Stimulated activated CD4-positive, alpha-beta T cell treated with anti-CD3 and anti-CD28 coated beads, TNF-alpha, amount 100 ng/mL, for 1 hour (primary cell): ENCODE results near the gene ABHD6.

Experiments used
- DNase-seq, 3 donors: peaks; one replicate each; pipeline ENCODE4 v3.0.0-alpha.2; 2020; ENCODE audit warnings: low read depth in 3 of 3, low spot score in 1 of 3

ABHD6 gene

DNA sequence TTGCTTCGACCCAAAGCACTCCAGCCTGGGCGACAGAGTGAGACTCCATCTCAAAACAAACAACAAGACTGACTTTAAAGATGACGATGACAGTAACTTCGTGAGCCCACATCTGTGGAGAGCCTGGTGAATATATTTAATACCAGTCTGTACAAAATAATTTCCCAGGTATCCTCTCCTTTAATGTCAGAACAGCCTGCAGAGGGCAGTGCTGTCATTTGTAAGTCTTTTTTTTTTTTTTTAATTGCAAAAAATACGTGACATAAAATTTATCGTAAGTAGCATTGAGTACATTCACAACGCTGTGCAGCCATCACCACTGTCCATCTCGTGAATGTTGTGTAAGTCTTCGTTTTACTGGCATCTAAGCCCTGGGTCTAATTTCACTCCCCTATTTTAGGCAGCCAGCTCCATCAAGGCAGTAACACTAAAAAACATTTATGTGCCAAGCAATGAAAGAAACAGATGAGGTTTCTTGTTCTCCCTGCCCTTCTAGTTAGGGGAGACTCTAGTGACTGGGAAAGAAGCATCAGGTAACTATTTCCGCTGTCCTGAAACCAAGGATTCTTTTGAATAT lies 70.1 kb downstream of the ABHD6 start:
- no peak for DNase-seq

DNA sequence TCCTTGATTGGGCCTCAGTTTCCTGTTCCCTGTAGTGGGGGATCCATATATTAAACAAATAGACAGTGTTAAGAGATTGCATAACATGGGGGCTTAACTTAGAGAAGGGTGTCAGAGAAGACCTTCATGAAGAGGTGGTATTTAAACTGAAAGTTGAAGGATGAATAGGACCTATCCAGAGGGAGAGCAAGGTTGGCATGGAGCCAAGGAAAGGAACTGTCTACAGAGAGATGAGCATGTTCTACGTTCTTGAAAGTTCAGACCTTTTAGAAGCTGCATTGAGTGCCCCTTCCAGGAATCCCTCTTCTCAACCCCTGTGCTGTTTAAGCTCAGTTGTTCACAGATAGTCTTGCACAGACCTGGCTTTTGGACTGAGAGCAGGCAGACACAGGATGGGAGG lies 71.1 kb downstream of the ABHD6 start:
- DNase-seq, result no peak

DNA sequence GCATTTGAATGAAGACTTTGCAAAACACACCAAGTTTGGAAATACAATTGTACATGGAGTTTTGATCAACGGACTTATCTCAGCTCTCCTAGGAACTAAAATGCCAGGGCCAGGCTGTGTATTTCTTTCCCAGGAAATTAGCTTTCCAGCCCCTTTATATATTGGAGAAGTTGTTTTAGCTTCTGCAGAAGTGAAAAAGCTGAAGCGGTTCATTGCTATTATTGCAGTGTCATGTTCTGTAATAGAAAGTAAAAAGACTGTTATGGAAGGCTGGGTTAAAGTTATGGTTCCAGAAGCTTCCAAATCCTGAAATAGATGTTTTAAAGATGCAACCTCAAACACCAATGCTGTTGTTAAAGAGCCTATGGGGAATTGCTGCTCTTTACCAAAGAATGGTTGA lies 80.2 kb downstream of the ABHD6 start:
- no peak for DNase-seq

DNA sequence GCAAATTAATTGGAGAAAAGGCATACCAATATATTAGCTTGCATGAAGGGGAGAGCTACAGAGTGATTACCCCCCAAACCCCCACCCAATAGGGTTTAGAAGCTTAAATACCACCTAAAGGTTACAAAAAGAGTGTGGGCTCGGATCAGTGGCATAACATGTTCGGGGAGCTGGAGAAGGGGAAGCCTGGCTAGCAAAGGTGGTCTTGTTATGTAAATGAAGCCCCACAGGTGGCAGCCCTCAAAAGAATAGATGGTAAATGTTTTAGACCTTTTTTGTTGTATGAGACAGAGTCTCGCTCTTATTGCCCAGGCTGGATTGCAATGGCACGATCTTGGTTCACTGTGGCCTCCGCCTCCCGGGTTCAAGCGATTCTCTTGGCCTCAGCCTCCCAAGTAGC lies 84.2 kb downstream of the ABHD6 start:
- no peak for DNase-seq

DNA sequence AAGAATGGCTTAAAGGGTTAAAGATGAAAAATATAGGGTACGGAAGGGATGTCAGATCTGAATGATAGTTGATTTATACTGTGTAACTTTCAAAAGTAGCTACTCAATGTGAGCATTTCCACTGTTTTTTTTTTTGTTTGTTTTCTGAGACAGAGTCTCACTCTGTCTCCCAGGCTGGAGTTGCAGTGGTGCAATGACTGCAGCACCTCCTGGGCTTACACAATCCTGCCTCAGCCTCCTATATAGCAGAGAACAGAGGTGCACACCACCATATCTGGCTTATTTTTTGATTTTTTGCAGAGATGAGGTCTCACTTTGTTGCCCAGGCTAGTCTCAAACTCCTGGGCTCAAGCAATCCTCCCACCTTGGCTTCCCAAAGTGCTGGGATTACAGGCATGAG lies 85.2 kb downstream of the ABHD6 start:
- no peak for DNase-seq

DNA sequence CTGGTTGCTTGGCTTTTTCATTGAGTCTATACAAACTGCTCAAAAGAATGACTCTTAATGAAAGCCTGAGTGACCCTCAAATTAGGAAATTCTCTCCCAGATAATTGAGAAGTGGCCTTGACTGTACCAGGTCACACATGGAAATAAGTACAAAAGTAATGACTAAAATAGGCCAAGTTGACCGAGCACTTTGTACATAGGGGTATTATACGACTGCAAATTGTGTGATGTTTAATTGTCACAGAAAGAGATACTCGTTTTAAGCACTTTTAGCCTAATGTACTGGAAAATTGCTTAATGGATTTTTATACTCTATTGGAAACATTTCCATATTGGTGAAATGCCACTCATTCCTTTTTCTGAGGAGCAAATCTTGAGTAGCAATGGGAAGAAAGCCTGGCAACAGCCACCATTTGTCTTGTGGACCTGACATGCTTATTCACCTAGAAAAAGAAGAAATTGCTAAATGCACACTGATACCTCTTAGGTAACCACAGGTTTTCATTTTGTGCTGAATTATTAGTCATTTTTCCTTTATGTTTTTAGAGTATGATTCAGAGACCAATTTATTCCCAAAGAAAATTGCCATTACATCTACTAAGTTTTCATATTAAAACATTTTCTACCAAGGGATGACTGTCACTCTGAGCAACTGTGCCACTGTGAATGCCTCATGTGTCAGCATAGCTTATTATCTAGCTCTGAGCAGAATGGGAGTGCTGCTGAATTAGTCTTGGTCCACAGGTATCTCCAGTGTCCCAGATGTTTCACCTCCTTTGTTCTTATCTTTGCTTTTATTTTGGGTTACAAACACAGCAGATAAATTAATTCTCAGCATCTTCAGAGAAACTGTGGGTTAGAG lies 86.2 kb downstream of the ABHD6 start:
- no peak for DNase-seq

DNA sequence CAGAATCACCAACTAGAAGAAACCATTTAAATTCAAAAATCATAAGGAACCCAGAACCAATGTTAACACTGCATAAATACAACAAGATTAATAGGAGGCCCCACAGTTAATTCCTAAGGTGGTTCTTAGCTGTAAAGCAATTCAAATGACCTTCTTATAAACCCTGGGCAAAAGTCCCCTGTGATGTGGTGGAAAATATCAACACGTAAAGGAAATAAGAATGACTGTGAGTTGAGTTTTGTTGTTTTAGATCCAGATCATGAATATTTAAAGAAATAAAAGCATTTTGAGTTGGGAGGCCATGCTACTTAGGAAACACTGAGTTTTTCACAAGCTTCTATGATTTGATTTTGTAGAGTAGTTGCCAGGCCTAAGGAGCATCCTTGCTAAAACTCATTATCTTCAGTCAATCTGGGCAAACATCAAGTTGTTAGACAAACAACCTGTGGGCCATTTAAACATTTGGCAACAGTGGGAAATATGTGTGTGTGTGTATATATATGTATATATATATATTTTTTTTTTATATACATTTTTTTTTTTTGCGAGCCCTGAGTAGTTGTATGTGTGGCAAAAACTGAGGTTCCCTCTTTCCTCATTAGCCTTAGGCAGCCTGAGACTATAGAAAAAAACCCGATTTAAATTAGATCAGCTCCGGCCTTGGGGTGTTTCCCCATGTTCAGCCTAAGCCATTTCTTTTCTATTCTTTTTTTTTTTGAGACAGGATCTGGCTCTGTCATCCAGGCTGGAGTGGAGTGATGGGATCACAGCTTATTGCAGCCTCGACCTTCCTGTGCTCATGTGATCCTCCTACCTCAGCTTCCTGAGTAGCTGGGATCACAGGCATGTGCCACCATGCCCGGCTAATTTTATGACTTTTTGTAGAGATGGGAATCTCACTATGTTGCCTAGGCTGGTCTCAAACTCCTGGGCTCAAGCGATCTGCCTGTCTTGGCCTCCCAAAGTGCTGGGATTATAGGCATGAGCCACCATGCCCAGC lies 87.1 kb downstream of the ABHD6 start:
- DNase-seq, result no peak

DNA sequence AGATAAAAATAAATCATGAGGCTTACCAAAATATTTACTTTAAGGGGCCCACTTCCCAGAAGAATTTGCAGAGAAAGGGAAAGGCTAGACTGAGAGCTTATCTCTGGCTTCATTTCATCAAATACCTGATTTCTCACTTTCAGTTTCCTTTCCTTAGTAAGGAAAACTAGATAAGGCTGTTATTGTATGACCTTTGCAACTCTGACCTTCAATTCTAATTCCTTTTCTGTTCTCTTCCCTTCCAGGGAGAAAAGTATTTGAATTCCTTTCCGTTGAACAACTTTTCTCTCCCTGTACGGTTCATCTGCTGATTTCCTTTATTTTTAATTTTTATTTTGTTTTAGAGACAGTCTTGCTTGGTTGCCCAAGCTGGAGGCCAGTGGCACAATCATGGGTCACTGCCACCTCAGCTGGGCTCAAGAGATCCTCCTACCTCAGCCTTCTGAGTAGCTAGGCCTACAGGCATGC lies 88.0 kb downstream of the ABHD6 start:
- no peak for DNase-seq

DNA sequence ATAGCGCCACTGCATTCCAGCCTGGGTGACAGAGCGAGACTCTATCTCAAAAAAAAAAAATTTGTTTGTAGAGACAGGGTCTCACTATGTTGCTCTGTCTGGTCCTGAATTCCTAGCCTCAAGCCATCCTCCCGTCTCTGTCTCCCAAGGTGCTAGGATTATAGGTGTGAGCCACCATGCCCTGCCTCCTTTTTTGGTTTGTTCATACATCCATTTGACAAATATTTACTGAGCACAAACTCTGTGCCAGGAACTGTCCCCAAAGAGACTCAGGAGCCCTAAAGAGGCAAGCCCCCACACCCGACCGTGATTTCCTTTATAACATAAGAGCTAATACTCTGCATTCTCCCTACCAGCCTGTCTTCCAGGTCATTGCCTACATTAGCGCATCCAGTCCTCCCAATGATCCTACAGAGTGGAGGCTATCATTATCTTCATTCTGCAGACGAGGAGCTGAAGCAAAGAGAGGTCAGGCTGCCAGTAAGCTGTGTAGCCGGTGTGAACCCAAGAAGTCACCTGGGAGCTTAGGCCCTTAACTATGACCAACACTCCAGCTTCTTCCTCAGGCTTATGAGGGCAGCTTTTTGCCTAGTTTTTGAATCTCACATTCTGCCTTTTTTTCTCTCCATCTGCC lies 88.8 kb downstream of the ABHD6 start:
- DNase-seq, result no peak

DNA sequence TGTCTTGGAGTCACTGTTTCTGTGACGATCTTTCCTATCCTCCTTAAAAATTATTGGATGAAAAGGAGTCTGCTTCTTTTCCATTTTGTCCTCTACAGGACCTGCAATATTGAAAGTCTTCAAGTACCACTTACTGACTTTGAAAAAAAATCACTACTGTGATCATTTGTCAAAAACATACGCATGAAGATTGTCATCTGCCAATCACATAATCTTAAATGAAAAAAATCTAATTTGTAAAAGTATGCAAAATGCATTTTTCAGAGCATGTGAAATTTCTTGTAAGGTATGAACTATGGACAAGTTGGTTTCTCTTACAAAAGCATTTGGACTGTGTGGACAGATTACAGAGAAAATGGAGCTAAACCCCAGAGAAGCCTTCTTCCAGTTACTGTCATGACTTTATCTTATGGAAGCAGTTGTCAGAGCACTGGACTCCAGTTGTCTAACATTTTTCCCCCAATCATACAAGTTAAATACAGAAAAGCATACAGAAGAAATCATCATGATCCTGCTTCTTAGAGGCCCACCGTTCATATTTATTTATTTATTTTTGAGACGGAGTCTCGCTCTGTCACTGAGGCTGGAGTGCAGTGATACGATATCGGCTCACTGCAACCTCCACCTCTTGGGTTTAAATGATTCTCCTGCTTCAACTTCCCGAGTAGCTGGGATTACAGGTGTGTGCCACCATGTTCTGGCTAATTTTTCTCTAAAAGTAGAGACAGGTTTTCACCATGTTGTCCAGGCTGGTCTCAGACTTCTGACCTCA lies 91.7 kb downstream of the ABHD6 start:
- DNase-seq, result no peak

DNA sequence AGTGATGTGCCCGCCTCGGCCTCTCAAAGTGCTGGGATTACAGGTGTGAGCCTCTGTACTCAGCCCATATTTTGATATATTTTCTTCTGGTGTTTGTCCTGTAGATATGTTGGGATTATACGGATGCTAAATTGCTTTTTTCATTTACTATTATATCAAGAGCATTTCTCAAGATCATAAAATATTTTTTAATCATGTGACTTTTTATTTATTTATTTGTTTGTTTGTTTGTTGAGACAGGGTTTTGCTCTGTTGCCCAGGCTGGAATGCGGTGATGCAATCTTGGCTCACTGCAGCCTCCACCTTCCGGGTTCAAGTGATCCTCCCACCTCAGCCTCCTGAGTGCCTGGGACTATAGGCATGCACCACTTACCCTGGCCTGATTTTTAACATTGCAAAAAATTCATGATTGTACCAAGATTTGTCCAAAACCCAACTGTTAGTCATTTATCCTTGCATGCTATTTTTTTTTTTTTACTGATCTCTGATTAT lies 92.4 kb downstream of the ABHD6 start:
- DNase-seq, result no peak

DNA sequence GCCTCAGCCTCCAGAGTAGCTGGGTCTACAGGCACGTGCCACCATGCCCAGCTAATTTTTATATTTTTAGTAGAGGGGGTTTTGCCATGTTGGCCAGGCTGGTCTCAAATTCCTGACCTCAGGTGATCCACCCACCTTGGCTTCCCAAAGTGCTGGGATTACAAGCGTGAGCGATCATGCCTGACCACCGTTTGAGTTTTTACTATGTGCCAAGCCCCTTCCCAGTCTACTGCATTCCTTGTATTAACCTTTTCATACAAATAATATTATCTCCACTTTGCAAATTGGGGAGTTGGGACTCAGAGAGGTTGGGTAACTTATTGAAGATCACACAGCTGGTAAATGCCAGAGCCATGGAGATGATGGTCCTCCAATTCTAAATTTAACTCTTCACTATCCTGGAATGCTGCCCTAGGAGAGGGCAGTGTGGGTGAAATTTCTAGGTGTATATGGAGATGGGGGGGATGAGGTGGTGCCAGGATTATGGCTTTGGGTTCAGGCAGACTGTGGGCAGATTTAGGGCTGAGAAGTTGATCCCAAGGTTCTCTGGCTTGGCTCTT lies 94.1 kb downstream of the ABHD6 start:
- DNase-seq, result no peak

DNA sequence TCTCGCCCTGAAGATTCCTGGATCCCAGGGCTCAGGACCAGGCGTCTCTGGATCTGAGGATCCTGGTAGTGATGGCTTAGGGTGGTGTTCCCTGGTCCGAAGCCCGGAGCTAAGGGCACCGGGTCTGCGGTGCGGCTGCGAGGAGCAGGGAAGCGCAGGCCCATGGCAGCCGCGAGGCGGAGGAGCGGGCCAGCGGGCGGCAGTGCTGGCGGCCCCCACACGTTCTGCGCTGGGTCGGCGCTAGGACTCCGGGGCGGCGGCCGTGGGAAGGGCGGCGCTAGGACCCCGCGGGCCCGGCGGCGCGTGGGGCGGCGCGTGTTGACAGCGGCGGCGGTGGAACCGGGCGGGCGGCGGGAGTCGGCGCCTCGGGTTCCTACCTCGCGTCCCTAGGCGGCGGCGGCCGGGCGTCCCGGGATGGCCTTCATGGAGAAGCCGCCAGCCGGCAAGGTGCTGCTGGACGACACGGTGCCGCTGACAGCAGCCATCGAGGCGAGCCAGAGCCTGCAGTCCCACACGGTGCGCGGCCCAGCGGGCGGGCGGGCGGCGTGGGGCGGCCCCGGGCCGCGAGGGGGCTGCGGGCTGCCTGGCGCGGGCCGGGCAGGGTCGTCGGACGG lies 95.1 kb downstream of the ABHD6 start, which contains the start of gene PXK:
Gene PXK, plus strand, starts transcription at position 318 of the 614 bp plus-strand sequence. Its CDS starts 97 bp downstream, at position 415.
- DNase-seq, result peak; percentile 17 to 75 (median 59)

DNA sequence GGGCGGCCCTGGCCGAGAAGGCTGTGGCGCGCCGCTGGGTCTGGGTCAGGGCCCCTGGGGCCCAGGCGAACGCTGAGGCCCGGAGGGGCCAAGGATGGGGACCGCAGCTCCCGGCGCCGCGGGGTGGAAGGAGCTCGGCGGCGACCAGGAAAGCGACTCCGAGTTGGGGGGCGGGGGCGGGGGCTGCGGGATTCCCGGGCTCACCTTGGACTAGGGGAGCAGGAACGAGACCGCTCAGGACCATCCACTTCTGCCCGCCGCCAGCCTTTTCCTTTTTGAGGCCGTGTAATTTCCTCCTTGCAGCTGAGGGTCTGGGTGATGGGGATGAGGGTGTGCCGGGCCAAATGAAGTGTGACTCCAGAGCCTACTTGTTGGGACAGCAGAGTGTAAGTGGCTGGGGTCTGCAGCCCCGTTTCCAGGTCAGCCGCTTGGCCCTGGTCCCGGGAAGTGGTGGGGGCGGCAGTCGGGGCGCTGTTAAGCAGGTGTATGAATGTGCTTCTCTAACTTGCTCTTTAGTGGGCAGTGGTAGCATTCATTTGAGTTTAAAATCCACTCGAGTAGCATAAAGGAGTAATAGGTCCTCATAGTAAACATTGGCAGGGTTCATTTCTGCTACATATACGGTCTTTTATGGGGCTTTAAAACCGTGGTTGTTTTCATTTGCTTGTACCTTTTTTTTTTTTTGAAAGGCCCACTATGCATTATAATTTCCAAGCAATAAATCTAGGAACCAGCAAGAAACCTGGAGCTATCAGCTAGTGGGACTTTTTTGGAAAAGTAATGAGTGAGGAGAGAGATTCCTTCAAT lies 95.8 kb downstream of the ABHD6 start:
- peak in 1 of 3 donors; percentile 27 for DNase-seq

DNA sequence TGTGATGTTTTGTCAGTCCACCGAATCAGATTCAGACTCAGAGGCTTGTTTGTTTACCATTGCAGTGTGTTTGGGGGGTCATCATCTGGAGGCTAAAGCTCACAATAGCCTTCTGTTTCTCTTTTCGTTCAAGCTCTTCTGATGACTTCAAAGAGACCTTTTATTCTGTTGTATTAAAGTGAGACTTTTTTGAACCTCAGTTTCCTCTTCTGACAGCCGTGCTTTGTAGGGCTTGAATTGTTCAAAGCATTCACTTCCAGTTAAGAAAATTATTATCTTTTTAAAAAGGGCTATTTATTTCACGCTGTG lies 96.4 kb downstream of the ABHD6 start:
- DNase-seq, result no peak

DNA sequence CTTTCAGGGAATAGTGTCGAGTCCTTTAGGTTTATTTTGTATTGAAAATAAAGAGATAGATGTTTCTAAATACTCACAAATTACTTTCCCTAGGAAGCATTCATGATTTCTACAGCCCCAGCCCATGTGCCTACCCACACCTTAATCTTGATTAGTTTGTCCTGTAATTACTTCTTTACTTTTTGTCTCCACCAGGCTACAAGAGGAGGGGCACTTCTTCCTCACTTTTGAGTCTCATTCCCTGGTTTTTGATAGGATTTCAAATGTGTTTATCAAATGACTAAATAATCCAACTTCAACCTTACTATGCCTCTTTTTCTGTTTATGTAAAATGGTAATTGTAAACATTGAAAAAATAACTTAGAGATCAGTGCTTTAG lies 96.9 kb downstream of the ABHD6 start:
- DNase-seq, result no peak

DNA sequence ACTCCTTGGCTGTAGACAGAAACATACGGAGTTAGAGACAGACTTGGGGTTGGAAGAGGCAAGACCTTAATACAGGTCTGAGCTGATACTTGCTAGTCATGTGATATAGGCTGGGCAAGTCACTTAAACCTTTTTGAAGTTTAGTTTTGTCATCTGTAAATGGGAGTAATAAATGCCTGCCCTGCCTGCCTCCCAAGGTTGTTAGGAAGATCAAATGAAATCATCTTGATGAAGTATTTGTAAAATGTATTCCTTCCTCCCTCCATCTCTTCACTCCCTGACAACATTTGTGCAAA lies 98.0 kb downstream of the ABHD6 start:
- DNase-seq, result no peak

DNA sequence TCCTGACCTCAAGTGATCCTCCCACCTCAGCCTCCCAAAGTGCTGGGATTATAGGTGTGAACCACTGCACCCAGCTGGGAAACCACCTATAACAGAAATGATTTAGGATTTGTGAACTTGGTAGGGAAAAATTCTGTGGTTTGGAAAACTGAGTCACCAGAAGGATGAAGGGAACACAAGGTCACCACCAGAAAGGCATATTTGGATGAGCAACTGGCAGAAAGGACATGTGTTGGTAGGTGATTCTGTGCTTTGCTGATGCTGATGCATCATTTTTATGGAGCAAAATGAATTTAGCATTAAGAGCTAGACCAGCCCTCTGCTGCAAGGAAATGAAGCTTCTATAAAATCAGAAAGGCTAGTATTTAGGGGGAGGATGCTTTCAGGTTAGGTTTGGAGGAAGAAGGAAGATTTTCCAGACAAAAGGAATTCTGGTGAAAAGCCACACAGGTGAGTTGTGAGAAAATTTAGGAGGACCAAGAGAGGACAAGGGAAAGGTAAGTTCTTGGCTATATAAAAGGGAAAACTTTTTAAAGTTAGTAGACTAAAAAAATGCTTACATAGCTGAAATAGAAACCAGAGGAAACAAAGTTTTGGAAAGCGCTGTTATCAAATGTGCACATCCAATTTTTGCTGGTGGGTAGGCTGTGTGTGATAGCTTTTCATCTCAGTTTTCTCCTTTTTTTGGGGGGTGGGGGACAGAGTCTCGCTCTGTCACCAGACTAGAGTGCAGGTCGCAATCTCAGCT lies 98.7 kb downstream of the ABHD6 start:
- DNase-seq, result no peak
